Stimulated activated CD4-positive, alpha-beta T cell treated with anti-CD3 and anti-CD28 coated beads, Interleukin-2, amount 100 ng/mL, for 4 hours (primary cell): ENCODE results near the gene SNX20.

ENCODE experiments used
- DNase-seq: peaks from one replicate; pipeline ENCODE4 v3.0.0-alpha.2; 2020; ENCODE audit warnings: low read depth

The SNX20 gene

GRCh38 chr16:50680556-50680893 lies 587 bp downstream of the SNX20 start:
- no peak for DNase-seq

- DNase-seq: no peak
Observed at GRCh38 chr16:50679676-50680555, 1.2 kb downstream of the SNX20 start.

- DNase-seq: no peak
Observed at GRCh38 chr16:50679266-50679665, 1.8 kb downstream of the SNX20 start.

GRCh38 chr16:50678531-50678930 lies 2.6 kb downstream of the SNX20 start:
- no peak for DNase-seq

- no peak for DNase-seq
Observed at GRCh38 chr16:50677351-50677750, 3.8 kb downstream of the SNX20 start.

- no peak for DNase-seq
Observed at GRCh38 chr16:50676684-50677225, 4.4 kb downstream of the SNX20 start.

- no peak for DNase-seq
Observed at GRCh38 chr16:50675686-50676610, 5.2 kb downstream of the SNX20 start.

- no peak for DNase-seq
Observed at GRCh38 chr16:50674831-50675230, 6.3 kb downstream of the SNX20 start.

GRCh38 chr16:50673496-50674275 lies 7.4 kb downstream of the SNX20 start:
- DNase-seq: no peak

GRCh38 chr16:50671644-50672260 lies 9.4 kb downstream of the SNX20 start:
- DNase-seq: peak; percentile 35

GRCh38 chr16:50670476-50670875 lies 10.6 kb downstream of the SNX20 start:
- no peak for DNase-seq

GRCh38 chr16:50669741-50670140 lies 11.4 kb downstream of the SNX20 start:
- DNase-seq: no peak

- DNase-seq: no peak
Observed at GRCh38 chr16:50668368-50669008, 12.6 kb downstream of the SNX20 start.

- DNase-seq: no peak
Observed at GRCh38 chr16:50667497-50668367, 13.4 kb downstream of the SNX20 start.

GRCh38 chr16:50666658-50667496 lies 14.2 kb downstream of the SNX20 start:
- peak; percentile 39 for DNase-seq

GRCh38 chr16:50665128-50665878 lies 15.8 kb downstream of the SNX20 start:
- DNase-seq: peak; percentile 79

- no peak for DNase-seq
Observed at GRCh38 chr16:50664270-50664669, 16.8 kb downstream of the SNX20 start.

GRCh38 chr16:50662306-50662940 lies 18.7 kb downstream of the SNX20 start:
- DNase-seq: no peak
